GM15510 (cell line): ENCODE measurements around the gene PNCK.

Experiments used
- POLR2A ChIP-seq: IDR thresholded peaks from 3 replicates; pipeline ENCODE4 v1.6.1; 2011; ENCODE audit warnings: borderline replicate concordance; ENCODE audit not compliant: insufficient read length; ENCODE audit errors: extremely low read depth

Gene PNCK

DNA sequence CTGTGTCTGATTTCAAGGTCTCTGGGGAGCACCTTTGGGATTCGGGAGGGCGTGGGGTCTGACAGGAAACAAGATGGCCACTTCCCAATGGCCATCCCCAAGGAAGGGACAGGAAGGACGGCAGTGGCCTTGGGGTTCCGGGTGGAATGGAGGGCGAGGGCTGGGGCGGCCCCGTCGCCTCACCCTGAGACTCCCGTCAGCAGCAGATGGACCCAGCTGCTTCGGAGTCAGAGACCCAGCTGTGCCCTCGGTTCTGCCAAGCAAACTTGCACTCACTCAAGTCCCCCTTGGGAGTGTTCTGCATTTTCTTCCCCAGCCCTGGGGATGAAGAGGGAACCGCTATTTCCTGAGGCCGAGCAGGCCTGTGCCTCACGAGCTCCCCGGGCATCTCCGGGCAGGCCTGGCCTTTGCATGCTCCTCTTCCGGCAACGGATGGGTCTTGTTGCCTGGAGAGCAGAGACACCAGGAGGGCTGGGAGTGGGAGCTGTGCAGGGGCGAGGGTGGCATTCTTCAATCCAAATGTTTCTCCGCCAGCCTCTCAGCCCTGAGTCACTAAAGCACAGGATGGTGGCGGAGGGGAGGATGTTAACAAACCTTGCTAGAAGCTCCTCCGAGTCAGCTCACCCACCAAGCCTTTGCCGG, 33.4 kb downstream of the PNCK start:
- no peak for TF ChIP-seq POLR2A

GRCh38 chrX:153639177-153640044, 34.2 kb downstream of the PNCK start:
- no peak for TF ChIP-seq POLR2A

DNA sequence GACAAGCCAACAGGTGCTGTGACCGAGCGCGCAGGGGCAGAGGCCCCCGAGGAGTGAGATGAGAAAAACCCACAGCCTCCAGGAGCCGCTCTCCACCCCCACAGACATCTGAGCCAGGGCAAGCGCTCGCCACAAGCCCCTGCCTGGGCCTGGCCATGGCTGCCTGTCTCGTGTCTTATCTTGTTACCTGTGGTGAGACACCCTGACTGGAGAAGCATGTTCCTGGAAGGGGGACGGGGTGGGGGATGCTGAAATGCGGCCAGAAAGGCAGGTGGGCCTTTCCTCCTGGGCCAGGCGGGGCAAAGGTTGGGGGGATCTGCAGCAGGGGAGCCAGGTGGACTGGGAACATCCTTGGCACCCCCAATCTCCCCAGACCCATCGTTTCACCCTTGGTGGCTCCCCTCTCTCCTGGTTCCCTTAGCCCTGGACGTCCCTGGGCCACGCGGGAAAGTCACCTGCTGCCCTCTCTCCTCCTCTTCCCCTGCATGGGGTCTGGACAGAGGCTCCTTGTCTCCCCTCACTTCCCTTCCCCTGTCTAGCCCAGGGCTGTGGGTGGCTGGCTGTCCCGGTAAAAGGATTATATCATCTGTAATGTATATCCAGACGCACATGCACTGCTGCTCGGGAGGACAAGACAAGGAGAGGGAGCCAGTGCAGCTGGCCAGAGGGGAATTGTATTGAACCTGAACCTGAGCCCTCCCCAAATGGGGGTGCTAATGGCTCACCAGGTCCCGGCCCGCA, 35.0 kb downstream of the PNCK start:
- TF ChIP-seq POLR2A: no peak

DNA sequence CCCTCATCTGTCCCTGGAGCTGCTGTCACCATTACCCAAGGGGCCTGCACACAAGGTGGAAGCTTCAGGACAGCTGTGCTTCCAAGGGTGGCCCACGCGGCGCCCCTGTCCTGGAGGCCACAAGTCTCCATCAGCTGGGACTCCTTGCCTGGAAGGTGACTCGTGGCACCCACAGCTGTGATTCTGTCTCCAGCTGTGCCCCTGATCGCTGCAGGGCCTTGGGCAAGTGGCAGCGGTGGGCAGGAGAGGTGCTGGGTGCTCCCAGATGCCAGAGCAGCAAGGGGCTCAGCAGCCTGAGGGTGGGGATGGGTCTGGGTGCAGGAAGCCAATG, 35.6 kb downstream of the PNCK start:
- no peak for TF ChIP-seq POLR2A

GRCh38 chrX:153637121-153638040, 36.2 kb downstream of the PNCK start:
- no peak for TF ChIP-seq POLR2A

DNA sequence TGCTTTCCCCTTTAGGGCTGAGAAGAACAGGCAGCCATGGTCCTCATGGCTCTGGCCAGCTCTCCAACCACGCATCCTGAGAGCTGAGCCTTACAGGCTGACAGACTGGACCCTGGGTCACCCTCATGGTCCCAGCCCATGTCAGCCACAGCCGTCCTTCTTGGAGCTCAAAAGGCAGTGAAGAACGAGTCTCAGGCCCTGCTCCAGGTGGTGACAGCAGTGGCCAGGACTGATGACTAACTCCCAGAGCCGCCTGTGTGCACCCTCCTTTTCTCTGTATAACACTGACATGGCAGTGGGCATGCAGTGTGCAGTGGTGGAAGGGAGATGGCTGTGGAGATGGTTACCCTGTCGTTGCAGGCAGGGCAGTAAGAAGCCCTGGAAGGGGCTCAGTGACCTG, 36.9 kb downstream of the PNCK start:
- no peak for TF ChIP-seq POLR2A

GRCh38 chrX:153635788-153636668, 37.6 kb downstream of the PNCK start:
- no peak for TF ChIP-seq POLR2A

GRCh38 chrX:153635388-153635787, 38.2 kb downstream of the PNCK start:
- TF ChIP-seq POLR2A: no peak

DNA sequence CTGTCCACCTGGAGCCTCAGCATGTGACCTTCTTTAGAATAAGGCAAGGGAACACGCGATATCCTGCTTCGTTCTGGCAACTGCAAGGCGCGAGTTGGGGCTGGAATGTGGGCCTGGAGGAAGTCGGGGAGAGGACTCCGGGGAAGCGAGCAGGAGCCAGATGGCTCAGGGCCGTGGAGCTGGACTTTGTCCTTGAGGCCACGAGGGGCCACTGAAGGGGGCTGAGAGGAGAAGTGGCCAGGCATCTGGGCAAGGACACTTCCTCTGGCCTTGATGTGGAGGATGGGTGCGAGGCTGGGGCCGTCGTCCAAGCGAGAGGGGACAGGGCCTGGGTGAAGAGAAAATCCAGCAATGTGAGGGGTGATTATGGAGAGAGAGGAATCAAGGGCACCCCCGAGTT, 38.8 kb downstream of the PNCK start:
- no peak for TF ChIP-seq POLR2A

- no peak for TF ChIP-seq POLR2A
These were observed 39.4 kb downstream of the PNCK start for GRCh38 chrX:153634236-153634635.

GRCh38 chrX:153633607-153634180, 39.9 kb downstream of the PNCK start:
- no peak for TF ChIP-seq POLR2A

GRCh38 chrX:153633048-153633447, 40.6 kb downstream of the PNCK start:
- no peak for TF ChIP-seq POLR2A

- TF ChIP-seq POLR2A: no peak
These were observed 41.0 kb downstream of the PNCK start for GRCh38 chrX:153632595-153632946.

- TF ChIP-seq POLR2A: no peak
These were observed 41.6 kb downstream of the PNCK start for GRCh38 chrX:153631907-153632594.

GRCh38 chrX:153631346-153631745, 42.3 kb downstream of the PNCK start:
- TF ChIP-seq POLR2A: no peak
